Measurements from ENCODE around the gene ZNF653. TPM values are rescaled to one million over a fixed set of nuclear protein-coding genes. Genes with fewer than 3 reads are reported as not detected.

ZNF653 gene
- total and polyA plus RNA-seq, 2 of the 8 experiments (the other 6 are each of a cell fraction or from before 2014, with no cell fraction given), result 7.0 to 7.9 TPM

GRCh38 chr19:11547929-11548700 lies 42.5 kb upstream of the ZNF653 start:
- Histone ChIP-seq H3K4me2 (ENCODE audit: insufficient read depth in 1 of 2, low read depth in 2 of 2, low read length in 2 of 2) (no peak overlapping the region), H3K79me2 (ENCODE audit: control insufficient read depth in 1 of 2, insufficient read depth in 2 of 2, low read length in 2 of 2) (no peaks in the 10 kb centered on the region), H2BK12ac (ENCODE audit: low read depth, low read length) (no peak overlapping the region), H3K27ac (ENCODE audit: low read depth, low read length) (no peak overlapping the region), H2BK15ac (ENCODE audit: low read length) (no peak overlapping the region), H3K27me3 (replicated peaks in 1 of 4; ENCODE audit: control insufficient read depth in 3 of 4, extremely low read depth in 1 of 4, insufficient read depth in 3 of 4, low read length in 3 of 4) (no peaks in the 10 kb centered on the region), H2BK5ac (ENCODE audit: low read depth, low read length) (no peak overlapping the region), H3K79me1 (ENCODE audit: low read depth, low read length) (no peaks in the 10 kb centered on the region), H3K36me3 (ENCODE audit: control insufficient read depth in 2 of 4, insufficient read depth in 4 of 4, low read length in 3 of 4) (peaks cover 0 to 10% (median 5%) of the 10 kb centered on the region in 4 experiments; a peak in 5 of 8 replicates), H4K5ac (ENCODE audit: insufficient read length, low read depth, low read length) (no peak overlapping the region), H4K8ac (ENCODE audit: extremely low read depth, insufficient read depth, low read length) (no peak overlapping the region), H3K9ac (replicated peaks in 1 of 4; ENCODE audit: extremely low read depth in 1 of 4, low read depth in 3 of 4, low read length in 3 of 4) (no peak overlapping the region), H3K18ac (ENCODE audit: extremely low read depth, low read length) (no peak overlapping the region), H2BK20ac (ENCODE audit: low read length) (no peak overlapping the region), H4K20me1 (replicated peaks in 1 of 2; ENCODE audit: control insufficient read depth in 1 of 2, insufficient read depth in 2 of 2, low read length in 2 of 2) (peaks cover 2 to 8% of the 10 kb centered on the region in 2 experiments), H3K23me2 (ENCODE audit: low read depth, low read length) (no peaks in the 10 kb centered on the region), H3K9me3 (ENCODE audit: insufficient read depth in 2 of 2, low read depth in 1 of 2, low read length in 1 of 2) (no peaks in the 10 kb centered on the region), H2BK120ac (replicated peaks; ENCODE audit: low read depth, low read length) (no peak overlapping the region), H3K4me3 (ENCODE audit: extremely low read depth in 1 of 4, insufficient read depth in 2 of 4, low read depth in 3 of 4, low read length in 4 of 4) (no peak overlapping the region), H2AFZ (ENCODE audit: low read length) (no peak overlapping the region), H3K14ac (ENCODE audit: insufficient read length) (no peak overlapping the region), H3K4me1 (replicated peaks in 1 of 4; ENCODE audit: control insufficient read depth in 3 of 4, insufficient read depth in 4 of 4, low read length in 3 of 4) (peaks cover 0 to 4% (median 0%) of the 10 kb centered on the region in 4 experiments; a peak in 1 of 7 replicates), H4K91ac (replicated peaks; ENCODE audit: insufficient read length, low read length) (no peak overlapping the region), H3K4ac (replicated peaks; ENCODE audit: insufficient read length, low read depth, low read length) (no peak overlapping the region), H3K23ac (ENCODE audit: insufficient read length) (no peak overlapping the region), H2AK5ac (ENCODE audit: low read depth, low read length) (no peak overlapping the region), H3K56ac (replicated peaks; ENCODE audit: insufficient read length, low read depth, low read length) (no peak overlapping the region)
- POLR2A ChIA-PET (ENCODE audit: partially characterized antibody), result interaction anchor here (1.1 to 1.3 kb wide), 2 partner anchors 9 to 19 kb away, joined by 3 read pairs; partner anchors contain the start of gene ECSIT
- FAIRE-seq (no peak), DNase-seq (ENCODE audit: low read depth in 1 of 2, low spot score in 2 of 2) (no peak)
- CTCF ChIA-PET (ENCODE audit: partially characterized antibody), result interaction anchor here (1.4 to 4.3 kb wide), 3 partner anchors 10 to 15 kb away, joined by 3 to 19 read pairs (median 4); partner anchors contain the start of gene CNN1
- 87% methylated on average over 13 of the region's 14 CpGs; no CpG with 5 or more reads in 1 of the 2 experiments for WGBS, 2 experiments (ENCODE audit: extremely low coverage in 1 of 2, insufficient coverage in 1 of 2, insufficient read length in 1 of 2, insufficient replicate concordance in 2 of 2, low coverage in 1 of 2, low lambda C conversion rate in 2 of 2, missing lambda C conversion rate in 1 of 2)
- TF ChIP-seq ASH2L (IDR thresholded peaks at IDR 0.05; ENCODE audit: low read length) (no peak), TCF12 (IDR thresholded peaks at IDR 0.05; ENCODE audit: low read depth, low read length) (no peak), CBX8 (IDR thresholded peaks at IDR 0.05; ENCODE audit: borderline replicate concordance, low read depth, low read length) (no peak), HDAC6 (IDR thresholded peaks at IDR 0.05; ENCODE audit: low read depth, low read length) (no peak), USF2 (IDR thresholded peaks at IDR 0.05; ENCODE audit: low read length) (no peak), KDM4A (IDR thresholded peaks at IDR 0.05; ENCODE audit: low read depth, low read length, severe bottlenecking) (no peak), NANOG (IDR thresholded peaks at IDR 0.05; ENCODE audit: insufficient read depth, low read depth, low read length, poor library complexity, severe bottlenecking) (no peak), CHD1 (IDR thresholded peaks at IDR 0.05; ENCODE audit: low read depth, low read length) (no peak), RAD21 (IDR thresholded peaks at IDR 0.05 in 1 of 2, conservative IDR thresholded peaks at IDR 0.05 in 1 of 2; ENCODE audit: low read depth in 2 of 2, low read length in 2 of 2) (no peak), SIRT6 (IDR thresholded peaks at IDR 0.05; ENCODE audit: low read length) (no peak), MAFK (IDR thresholded peaks at IDR 0.05; ENCODE audit: low read depth, low read length) (no peak)
